CD4-positive, CD25-positive, alpha-beta regulatory T cell (primary cell): ENCODE data around the gene SEC14L1. TPM values are rescaled to one million over a fixed set of nuclear protein-coding genes. Genes with fewer than 3 reads are reported as not detected.

Experiments used
- ATAC-seq, 2 donors: fragments of 150-1000 bp; cut with Tn5 transposase; one replicate each; pipeline ENCODE4 v1.10.0; 2021; ENCODE audit warnings: low read depth in 2 of 2, moderate number of reproducible peaks in 2 of 2, moderate library complexity in 1 of 2
- DNase-seq, 3 donors: peaks; one replicate each; pipeline versions ENCODE4 v3.0.0 to v3.0.0-alpha.2; 2012 to 2022; ENCODE audit warnings: mixed read lengths in 1 of 3
- H3K27ac ChIP-seq: one replicate; pipeline ENCODE4 v1.7.0; 2013; ENCODE audit warnings: mild to moderate bottlenecking, low read length; ENCODE audit not compliant: insufficient read depth, poor library complexity, severe bottlenecking
- H3K27me3 ChIP-seq: one replicate; pipeline ENCODE4 v1.7.0; 2013; ENCODE audit warnings: low read length; ENCODE audit not compliant: control insufficient read depth, insufficient read depth
- H3K36me3 ChIP-seq: one replicate; pipeline ENCODE4 v1.7.0; 2013; ENCODE audit warnings: mild to moderate bottlenecking, low read length, moderate library complexity; ENCODE audit not compliant: control insufficient read depth, insufficient read depth
- H3K4me1 ChIP-seq: 2 replicates; pipeline ENCODE4 v1.7.0; 2013; ENCODE audit warnings: mild to moderate bottlenecking, low read length; ENCODE audit not compliant: insufficient read depth, control insufficient read depth, poor library complexity, severe bottlenecking
- H3K4me3 ChIP-seq: one replicate; pipeline ENCODE4 v1.7.0; 2013; ENCODE audit warnings: low read depth, mild to moderate bottlenecking, low read length, moderate library complexity
- H3K9me3 ChIP-seq, 2 experiments: 1 replicate in 1 of 2; 2 replicates in 1 of 2; pipeline ENCODE4 v1.7.0; 2013; ENCODE audit warnings: low read length in 2 of 2, mild to moderate bottlenecking in 1 of 2, moderate library complexity in 1 of 2; ENCODE audit not compliant: control insufficient read depth in 2 of 2
- H3K27ac Mint-ChIP-seq, 3 donors: one replicate each; pipeline ENCODE4 v1.8.0; 2020 to 2022; ENCODE audit warnings: mild to moderate bottlenecking in 3 of 3, mixed read lengths in 3 of 3, moderate library complexity in 2 of 3
- H3K27me3 Mint-ChIP-seq: one replicate; pipeline ENCODE4 v1.8.0; 2022; ENCODE audit warnings: mild to moderate bottlenecking, mixed read lengths
- H3K36me3 Mint-ChIP-seq: one replicate; pipeline ENCODE4 v1.8.0; 2020; ENCODE audit warnings: mixed read lengths
- H3K4me1 Mint-ChIP-seq, 4 donors: one replicate each; pipeline ENCODE4 v1.8.0; 2020 to 2022; ENCODE audit warnings: mixed read lengths in 4 of 4, mild to moderate bottlenecking in 1 of 4
- H3K4me3 Mint-ChIP-seq, 4 donors: one replicate each; pipeline ENCODE4 v1.8.0; 2020 to 2022; ENCODE audit warnings: mild to moderate bottlenecking in 4 of 4, mixed read lengths in 4 of 4, moderate library complexity in 3 of 4
- H3K9me3 Mint-ChIP-seq, 7 donors: one replicate each; pipeline ENCODE4 v1.8.0; 2020 to 2022; ENCODE audit warnings: mixed read lengths in 7 of 7, mild to moderate bottlenecking in 3 of 7, moderate library complexity in 2 of 7
- polyA plus RNA-seq, 4 donors: library from polyadenylated mRNA; unstranded; fragments of 300-500 nt; fragmentation: Illumina TruSeq; gene quantifications; one replicate each; pipeline ENCODE4 v1.2.3, GENCODE V29; 2021
- total RNA-seq: library from RNA; stranded (reverse); gene quantifications from one replicate; pipeline ENCODE4 v1.2.3, GENCODE V29; 2022

The SEC14L1 gene
- total RNA-seq (143 TPM), polyA plus RNA-seq (10 to 100 TPM; 13.2 to 20.8 (median 20.2) TPM)

- Histone ChIP-seq H3K4me3 (peak within 1 kb of the TSS; percentile 90), H3K36me3 (peaks cover 28% of the 10 kb centered on the region), H3K27ac (peak within 1 kb of the TSS; percentile 94), H3K27me3 (no peaks in the 10 kb centered on the region), H3K4me1 (peaks cover 58% of the 10 kb centered on the region), H3K9me3 (peaks cover 6 to 10% of the 10 kb centered on the region in 2 experiments)
- Mint-ChIP-seq H3K27ac (peak within 1 kb of the TSS; percentile 87 to 95 (median 93)), H3K36me3 (peaks cover 16% of the 10 kb centered on the region), H3K9me3 (peaks cover 0 to 16% (median 8%) of the 10 kb centered on the region in 7 donors), H3K4me3 (peak within 1 kb of the TSS; percentile 91 to 99 (median 96)), H3K27me3 (peaks cover 4% of the 10 kb centered on the region), H3K4me1 (peaks cover 31 to 77% (median 50%) of the 10 kb centered on the region in 4 donors)
- peak; percentile 6 to 69 (median 34) for DNase-seq
- ATAC-seq, result peak; percentile 51 to 63
These were observed at the start of gene SEC14L1 for GRCh38 chr17:77140878-77141767. Gene SEC14L1 (plus strand): TSS chr17:77140969. CDS start chr17:77143597, 2,628 bp downstream.

GRCh38 chr17:77092025-77092424, 48.7 kb upstream of the SEC14L1 start:
- Mint-ChIP-seq H3K27ac (peak overlapping the region in 2 of 3 donors; percentile 59 to 78), H3K4me3 (peak overlapping the region in 2 of 4 donors; percentile 42 to 73), H3K27me3 (peaks cover 7% of the 10 kb centered on the region), H3K4me1 (peaks cover 13 to 64% (median 44%) of the 10 kb centered on the region in 4 donors), H3K36me3 (peaks cover 30% of the 10 kb centered on the region), H3K9me3 (no peaks in the 10 kb centered on the region)
- no peak for ATAC-seq
- Histone ChIP-seq H3K27me3 (no peaks in the 10 kb centered on the region), H3K4me3 (no peak overlapping the region), H3K36me3 (peaks cover 47% of the 10 kb centered on the region), H3K9me3 (no peaks in the 10 kb centered on the region), H3K27ac (no peak overlapping the region), H3K4me1 (peaks cover 24% of the 10 kb centered on the region)
- DNase-seq, result no peak

GRCh38 chr17:77095461-77095860, 45.3 kb upstream of the SEC14L1 start:
- Histone ChIP-seq H3K4me3 (no peak overlapping the region), H3K27ac (no peak overlapping the region), H3K4me1 (peaks cover 14% of the 10 kb centered on the region), H3K36me3 (peaks cover 46% of the 10 kb centered on the region), H3K9me3 (no peaks in the 10 kb centered on the region), H3K27me3 (no peaks in the 10 kb centered on the region)
- ATAC-seq (no peak), DNase-seq (no peak)
- H3K4me1 Mint-ChIP-seq, result peaks cover 7 to 62% (median 38%) of the 10 kb centered on the region in 4 donors
- no peak overlapping the region for H3K4me3 Mint-ChIP-seq
- no peaks in the 10 kb centered on the region for H3K27me3 Mint-ChIP-seq
- peaks cover 31% of the 10 kb centered on the region for H3K36me3 Mint-ChIP-seq
- H3K9me3 Mint-ChIP-seq, result peaks cover 0 to 1% (median 0%) of the 10 kb centered on the region in 7 donors
- H3K27ac Mint-ChIP-seq, result peak overlapping the region in 2 of 3 donors; percentile 17 to 67

GRCh38 chr17:77096570-77097214, 44.1 kb upstream of the SEC14L1 start:
- Mint-ChIP-seq H3K27ac (peak overlapping the region; percentile 67 to 94 (median 75)), H3K4me1 (peaks cover 7 to 49% (median 35%) of the 10 kb centered on the region in 4 donors), H3K4me3 (peak overlapping the region in 1 of 4 donors; percentile 20), H3K27me3 (no peaks in the 10 kb centered on the region), H3K9me3 (peaks cover 0 to 1% (median 0%) of the 10 kb centered on the region in 7 donors), H3K36me3 (peaks cover 29% of the 10 kb centered on the region)
- Histone ChIP-seq H3K27me3 (no peaks in the 10 kb centered on the region), H3K4me3 (no peak overlapping the region), H3K27ac (no peak overlapping the region), H3K4me1 (peaks cover 12% of the 10 kb centered on the region), H3K36me3 (peaks cover 35% of the 10 kb centered on the region), H3K9me3 (no peaks in the 10 kb centered on the region)
- ATAC-seq (peak in 1 of 2 donors; percentile 33), DNase-seq (peak in 2 of 3 donors; percentile 37 to 62)

- H3K27ac ChIP-seq, result no peak overlapping the region
- H3K36me3 ChIP-seq, result peaks cover 29% of the 10 kb centered on the region
- DNase-seq (no peak), ATAC-seq (no peak)
- peak overlapping the region in 2 of 3 donors; percentile 59 to 94 for H3K27ac Mint-ChIP-seq
- H3K27me3 ChIP-seq, result no peaks in the 10 kb centered on the region
- H3K9me3 ChIP-seq, result no peaks in the 10 kb centered on the region
- H3K27me3 Mint-ChIP-seq, result no peaks in the 10 kb centered on the region
- H3K4me1 Mint-ChIP-seq, result peaks cover 7 to 43% (median 28%) of the 10 kb centered on the region in 4 donors
- peaks cover 0 to 1% (median 0%) of the 10 kb centered on the region in 7 donors for H3K9me3 Mint-ChIP-seq
- H3K4me1 ChIP-seq, result peaks cover 12% of the 10 kb centered on the region
- H3K36me3 Mint-ChIP-seq, result peaks cover 22% of the 10 kb centered on the region
- H3K4me3 Mint-ChIP-seq, result no peak overlapping the region
- no peak overlapping the region for H3K4me3 ChIP-seq
These were observed 43.1 kb upstream of the SEC14L1 start for GRCh38 chr17:77097631-77098180.

- peaks cover 17% of the 10 kb centered on the region for H3K36me3 Mint-ChIP-seq
- ATAC-seq, result peak; percentile 86 to 89
- peak overlapping the region; percentile 32 for H3K4me3 ChIP-seq
- peaks cover 17% of the 10 kb centered on the region for H3K36me3 ChIP-seq
- peaks cover 0 to 1% (median 0%) of the 10 kb centered on the region in 7 donors for H3K9me3 Mint-ChIP-seq
- peak; percentile 42 to 76 (median 65) for DNase-seq
- no peaks in the 10 kb centered on the region for H3K27me3 ChIP-seq
- H3K4me3 Mint-ChIP-seq, result peak overlapping the region; percentile 8 to 46 (median 22)
- peaks cover 7 to 37% (median 26%) of the 10 kb centered on the region in 4 donors for H3K4me1 Mint-ChIP-seq
- H3K27me3 Mint-ChIP-seq, result no peaks in the 10 kb centered on the region
- peaks cover 12% of the 10 kb centered on the region for H3K4me1 ChIP-seq
- peak overlapping the region; percentile 53 to 96 (median 94) for H3K27ac Mint-ChIP-seq
- no peaks in the 10 kb centered on the region for H3K9me3 ChIP-seq
- peak overlapping the region; percentile 84 for H3K27ac ChIP-seq
These were observed 41.8 kb upstream of the SEC14L1 start for GRCh38 chr17:77098884-77099545.

GRCh38 chr17:77099997-77100396, 40.8 kb upstream of the SEC14L1 start:
- no peak overlapping the region for H3K4me3 Mint-ChIP-seq
- no peak overlapping the region for H3K4me3 ChIP-seq
- H3K4me1 Mint-ChIP-seq, result peaks cover 7 to 37% (median 23%) of the 10 kb centered on the region in 4 donors
- no peaks in the 10 kb centered on the region for H3K27me3 ChIP-seq
- peaks cover 13% of the 10 kb centered on the region for H3K36me3 Mint-ChIP-seq
- peak overlapping the region; percentile 94 to 96 (median 94) for H3K27ac Mint-ChIP-seq
- peaks cover 8% of the 10 kb centered on the region for H3K36me3 ChIP-seq
- H3K9me3 ChIP-seq, result no peaks in the 10 kb centered on the region
- no peaks in the 10 kb centered on the region for H3K27me3 Mint-ChIP-seq
- H3K4me1 ChIP-seq, result peaks cover 12% of the 10 kb centered on the region
- DNase-seq, result no peak
- H3K9me3 Mint-ChIP-seq, result peaks cover 0 to 1% (median 0%) of the 10 kb centered on the region in 7 donors
- peak overlapping the region; percentile 84 for H3K27ac ChIP-seq
- ATAC-seq, result peak in 1 of 2 donors; percentile 16
